KMS-11 (cell line): ENCODE data around the gene CABCOCO1.

Experiments
- H2AFZ ChIP-seq: fragments of 200-600 bp; sonication (generic); 2 replicates; pipeline ENCODE4 v1.6.1; 2016; ENCODE audit warnings: antibody characterized with exemption, mixed run types, low read depth
- H3K27ac ChIP-seq: fragments of 200-600 bp; sonication (generic); 2 replicates; pipeline ENCODE4 v1.6.1; 2016; ENCODE audit warnings: mild to moderate bottlenecking, mixed run types
- H3K27me3 ChIP-seq: fragments of 200-600 bp; sonication (generic); 2 replicates; pipeline ENCODE4 v1.6.1; 2017; ENCODE audit warnings: mild to moderate bottlenecking, low read depth, mixed run types, moderate library complexity; ENCODE audit not compliant: insufficient read depth
- H3K36me3 ChIP-seq: fragments of 200-600 bp; sonication (generic); 2 replicates; pipeline ENCODE4 v1.6.1; 2017; ENCODE audit warnings: mild to moderate bottlenecking, mixed run types; ENCODE audit not compliant: insufficient read depth
- H3K4me1 ChIP-seq: fragments of 200-600 bp; sonication (generic); 2 replicates; pipeline ENCODE4 v1.6.1; 2016; ENCODE audit warnings: mild to moderate bottlenecking, low read depth, mixed run types; ENCODE audit not compliant: poor library complexity, severe bottlenecking
- H3K4me2 ChIP-seq: fragments of 200-600 bp; sonication (generic); 2 replicates; pipeline ENCODE4 v1.7.0; 2016; ENCODE audit warnings: mild to moderate bottlenecking, mixed run types
- H3K4me3 ChIP-seq: fragments of 200-600 bp; sonication (generic); IDR thresholded peaks from 2 replicates; pipeline ENCODE4 v1.6.1; 2017; ENCODE audit warnings: low read depth, low read length, mixed read lengths; ENCODE audit not compliant: insufficient read depth
- H3K79me2 ChIP-seq: fragments of 200-600 bp; sonication (generic); 2 replicates; pipeline ENCODE4 v1.6.1; 2016; ENCODE audit warnings: low read depth, mixed run types; ENCODE audit not compliant: insufficient read depth
- H3K9ac ChIP-seq: fragments of 200-600 bp; sonication (generic); 2 replicates; pipeline ENCODE4 v1.6.1; 2016; ENCODE audit warnings: mild to moderate bottlenecking, mixed run types
- H4K20me1 ChIP-seq: fragments of 200-600 bp; sonication (generic); 2 replicates; pipeline ENCODE4 v1.6.1; 2016; ENCODE audit warnings: mild to moderate bottlenecking, mixed run types; ENCODE audit not compliant: insufficient read depth
- CTCF ChIP-seq: fragments of 200-600 bp; sonication (generic); conservative IDR thresholded peaks from 2 replicates; pipeline ENCODE4 v1.6.1; 2017; ENCODE audit warnings: low read depth, mild to moderate bottlenecking, antibody characterized with exemption, low read length, moderate library complexity, mixed read lengths

CABCOCO1 gene

GRCh38 chr10:61744469-61744868 is 81.7 kb downstream of the CABCOCO1 start:
- H3K79me2 ChIP-seq = no peaks in the 10 kb centered on the region
- H3K27ac ChIP-seq = no peak overlapping the region
- H3K4me2 ChIP-seq = no peak overlapping the region
- no peaks in the 10 kb centered on the region for H3K4me1 ChIP-seq
- H4K20me1 ChIP-seq = no peaks in the 10 kb centered on the region
- peak; percentile 42; the same call in 1 of the 2 replicates for TF ChIP-seq CTCF
- no peak overlapping the region for H3K4me3 ChIP-seq
- H3K9ac ChIP-seq = no peak overlapping the region
- no peaks in the 10 kb centered on the region for H3K27me3 ChIP-seq
- no peaks in the 10 kb centered on the region for H3K36me3 ChIP-seq
- no peak overlapping the region for H2AFZ ChIP-seq

GRCh38 chr10:61746377-61746776 is 83.6 kb downstream of the CABCOCO1 start:
- Histone ChIP-seq H3K27me3 (no peaks in the 10 kb centered on the region), H3K4me2 (no peak overlapping the region), H3K79me2 (no peaks in the 10 kb centered on the region), H3K36me3 (no peaks in the 10 kb centered on the region), H3K4me3 (no peak overlapping the region), H4K20me1 (no peaks in the 10 kb centered on the region), H3K9ac (no peak overlapping the region), H3K27ac (no peak overlapping the region), H2AFZ (no peak overlapping the region), H3K4me1 (no peaks in the 10 kb centered on the region)
- TF ChIP-seq CTCF = no peak

DNA sequence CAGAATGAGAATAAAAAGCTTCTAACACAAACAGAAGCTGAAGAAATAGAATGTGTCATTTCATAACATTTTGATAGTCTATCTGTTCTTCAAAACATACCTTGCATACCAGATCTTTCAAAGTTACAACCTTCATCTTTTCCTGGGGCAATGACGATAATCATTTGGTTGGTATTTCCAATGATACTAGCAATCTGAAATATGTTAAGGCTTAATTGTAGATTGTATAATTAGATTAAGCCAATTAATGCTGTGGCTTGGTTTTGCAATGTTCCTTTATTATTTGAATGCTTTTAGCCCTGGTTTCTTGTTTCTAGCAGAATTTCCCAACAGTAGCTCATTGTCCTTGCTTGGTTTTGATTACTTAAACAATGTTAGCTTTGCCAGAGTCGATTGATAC is 84.6 kb downstream of the CABCOCO1 start:
- Histone ChIP-seq H4K20me1 (no peaks in the 10 kb centered on the region), H3K36me3 (no peaks in the 10 kb centered on the region), H3K4me2 (no peak overlapping the region), H3K4me3 (no peak overlapping the region), H2AFZ (no peak overlapping the region), H3K79me2 (no peaks in the 10 kb centered on the region), H3K4me1 (peaks cover 8% of the 10 kb centered on the region), H3K27me3 (no peaks in the 10 kb centered on the region), H3K27ac (no peak overlapping the region), H3K9ac (no peak overlapping the region)
- no peak for TF ChIP-seq CTCF

DNA sequence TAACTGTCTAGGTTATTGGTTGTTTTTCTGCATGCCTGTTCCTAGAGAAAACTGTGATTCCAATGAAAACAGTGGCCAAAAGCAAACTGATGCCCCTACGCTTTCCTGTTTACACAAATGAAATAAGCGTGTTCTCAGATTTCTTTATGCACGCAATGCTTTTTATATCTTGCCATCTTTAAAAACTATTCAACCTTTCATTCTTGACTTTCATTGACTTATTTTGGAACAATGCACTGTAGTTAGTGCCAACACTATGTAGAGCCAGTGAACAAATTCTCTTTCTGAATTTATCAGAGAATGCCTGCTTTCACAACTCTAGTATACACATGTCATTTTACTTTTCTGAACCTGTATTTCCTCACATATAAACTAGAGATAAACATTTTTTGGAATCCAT is 86.6 kb downstream of the CABCOCO1 start:
- Histone ChIP-seq H3K27me3 (no peaks in the 10 kb centered on the region), H3K27ac (no peak overlapping the region), H2AFZ (no peak overlapping the region), H3K9ac (no peak overlapping the region), H3K36me3 (no peaks in the 10 kb centered on the region), H4K20me1 (no peaks in the 10 kb centered on the region), H3K4me1 (peaks cover 14% of the 10 kb centered on the region), H3K4me3 (no peak overlapping the region), H3K79me2 (no peaks in the 10 kb centered on the region), H3K4me2 (no peak overlapping the region)
- no peak for TF ChIP-seq CTCF
